ENCODE measurements around the gene ELMO1. TPM values are rescaled to one million over a fixed set of nuclear protein-coding genes. Genes with fewer than 3 reads are reported as not detected.

ELMO1 gene
- total and polyA plus RNA-seq, 10 of the 15 experiments (the other 5 are each of a cell fraction or from before 2014, with no cell fraction given), result 22.6 to 85.9 (median 56.6) TPM

DNA sequence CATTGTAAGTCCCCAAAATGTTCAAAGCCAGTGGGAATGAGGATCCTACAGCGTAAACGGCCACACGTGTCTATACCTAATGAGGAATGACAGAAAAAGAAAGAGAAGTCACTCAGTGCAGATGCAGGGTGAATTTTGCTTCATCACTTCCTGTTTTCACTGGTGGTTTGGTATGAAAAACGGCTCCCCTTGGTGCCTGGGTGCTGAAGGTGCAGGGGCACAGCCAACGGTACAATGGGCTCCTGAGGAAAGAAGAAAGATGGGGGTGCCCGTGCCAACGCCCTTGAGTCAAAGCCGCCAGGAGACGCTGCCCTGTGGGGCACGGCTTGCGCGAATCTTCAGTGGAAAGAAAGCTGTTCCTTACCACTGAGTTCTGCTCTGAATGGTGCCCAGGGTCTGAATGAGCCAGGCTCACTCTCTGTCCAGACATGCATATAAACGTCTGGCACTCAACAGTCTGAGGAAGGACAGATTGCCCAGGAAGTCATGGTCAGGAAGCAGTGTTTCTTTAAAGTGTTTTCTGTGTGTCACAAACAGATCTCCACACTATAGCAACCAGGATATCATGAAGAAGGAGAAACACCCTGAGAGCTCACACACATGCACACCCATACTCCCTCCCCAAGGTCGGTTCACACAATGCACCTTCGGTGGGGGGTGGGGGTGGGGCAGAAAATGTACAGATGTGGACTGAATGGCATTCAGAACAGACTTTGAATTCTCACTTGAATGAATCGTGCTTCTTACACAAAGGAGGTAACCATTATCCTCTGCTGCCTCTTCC is 105.8 kb downstream of the ELMO1 start (continued):
- peak; percentile 76 to 79 for TF ChIP-seq BHLHE40 (IDR thresholded peaks at IDR 0.05; ENCODE audit: borderline replicate concordance in 1 of 2, low read depth in 2 of 2, low read length in 1 of 2)
- TF ChIP-seq RAD21 (IDR thresholded peaks at IDR 0.05; ENCODE audit: insufficient read depth, low read depth, low read length), result peak; percentile 57
- peak; percentile 74 for TF ChIP-seq DPF2 (IDR thresholded peaks at IDR 0.05)
- 0 out of 2 replicates have a peak, but pooled peaks have one; percentile 36 for TF ChIP-seq RAD51 (IDR thresholded peaks at IDR 0.05)
- no peak for TF ChIP-seq KDM1A (IDR thresholded peaks at IDR 0.05; ENCODE audit: borderline replicate concordance)
- TF ChIP-seq SUZ12 (IDR thresholded peaks at IDR 0.05; ENCODE audit: unreplicated experiment), result no peak
- TF ChIP-seq, protein P1, sequence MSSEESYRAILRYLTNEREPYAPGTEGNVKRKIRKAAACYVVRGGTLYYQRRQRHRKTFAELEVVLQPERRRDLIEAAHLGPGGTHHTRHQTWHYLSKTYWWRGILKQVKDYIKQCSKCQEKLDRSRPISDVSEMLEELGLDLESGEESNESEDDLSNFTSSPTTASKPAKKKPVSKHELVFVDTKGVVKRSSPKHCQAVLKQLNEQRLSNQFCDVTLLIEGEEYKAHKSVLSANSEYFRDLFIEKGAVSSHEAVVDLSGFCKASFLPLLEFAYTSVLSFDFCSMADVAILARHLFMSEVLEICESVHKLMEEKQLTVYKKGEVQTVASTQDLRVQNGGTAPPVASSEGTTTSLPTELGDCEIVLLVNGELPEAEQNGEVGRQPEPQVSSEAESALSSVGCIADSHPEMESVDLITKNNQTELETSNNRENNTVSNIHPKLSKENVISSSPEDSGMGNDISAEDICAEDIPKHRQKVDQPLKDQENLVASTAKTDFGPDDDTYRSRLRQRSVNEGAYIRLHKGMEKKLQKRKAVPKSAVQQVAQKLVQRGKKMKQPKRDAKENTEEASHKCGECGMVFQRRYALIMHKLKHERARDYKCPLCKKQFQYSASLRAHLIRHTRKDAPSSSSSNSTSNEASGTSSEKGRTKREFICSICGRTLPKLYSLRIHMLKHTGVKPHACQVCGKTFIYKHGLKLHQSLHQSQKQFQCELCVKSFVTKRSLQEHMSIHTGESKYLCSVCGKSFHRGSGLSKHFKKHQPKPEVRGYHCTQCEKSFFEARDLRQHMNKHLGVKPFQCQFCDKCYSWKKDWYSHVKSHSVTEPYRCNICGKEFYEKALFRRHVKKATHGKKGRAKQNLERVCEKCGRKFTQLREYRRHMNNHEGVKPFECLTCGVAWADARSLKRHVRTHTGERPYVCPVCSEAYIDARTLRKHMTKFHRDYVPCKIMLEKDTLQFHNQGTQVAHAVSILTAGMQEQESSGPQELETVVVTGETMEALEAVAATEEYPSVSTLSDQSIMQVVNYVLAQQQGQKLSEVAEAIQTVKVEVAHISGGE (CRISPR knock-in tag; IDR thresholded peaks at IDR 0.05), result no peak
- TF ChIP-seq EGR1 (IDR thresholded peaks at IDR 0.05; ENCODE audit: borderline replicate concordance in 1 of 2, low read depth in 2 of 2, low read length in 2 of 2), result no peak
- no peak for TF ChIP-seq ZNF207 (IDR thresholded peaks at IDR 0.05; ENCODE audit: borderline replicate concordance)
- TF ChIP-seq BACH1 (IDR thresholded peaks at IDR 0.05; ENCODE audit: borderline replicate concordance), result peak; percentile 62
- no peak for TF ChIP-seq HDAC2 (IDR thresholded peaks at IDR 0.05)
- no peak for TF ChIP-seq SP1 (IDR thresholded peaks at IDR 0.05; ENCODE audit: low read depth, low read length)
- TF ChIP-seq BCL11A (IDR thresholded peaks at IDR 0.05; ENCODE audit: low read depth, low read length), result no peak
- no peak for TF ChIP-seq STAT1 (conservative IDR thresholded peaks at IDR 0.05)
- TF ChIP-seq, protein P2, sequence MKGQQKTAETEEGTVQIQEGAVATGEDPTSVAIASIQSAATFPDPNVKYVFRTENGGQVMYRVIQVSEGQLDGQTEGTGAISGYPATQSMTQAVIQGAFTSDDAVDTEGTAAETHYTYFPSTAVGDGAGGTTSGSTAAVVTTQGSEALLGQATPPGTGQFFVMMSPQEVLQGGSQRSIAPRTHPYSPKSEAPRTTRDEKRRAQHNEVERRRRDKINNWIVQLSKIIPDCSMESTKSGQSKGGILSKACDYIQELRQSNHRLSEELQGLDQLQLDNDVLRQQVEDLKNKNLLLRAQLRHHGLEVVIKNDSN (IDR thresholded peaks at IDR 0.05; ENCODE audit: borderline replicate concordance, extremely low read length, insufficient read depth, low read depth, low read length), result no peak
- TF ChIP-seq CBFB (IDR thresholded peaks at IDR 0.05; ENCODE audit: low read depth), result 0 out of 2 replicates have a peak, but pooled peaks have one; percentile 50
- TF ChIP-seq MEF2A (IDR thresholded peaks at IDR 0.05; ENCODE audit: insufficient read depth, low read depth, low read length), result 0 out of 2 replicates have a peak, but pooled peaks have one; percentile 10
- TF ChIP-seq, protein P3, sequence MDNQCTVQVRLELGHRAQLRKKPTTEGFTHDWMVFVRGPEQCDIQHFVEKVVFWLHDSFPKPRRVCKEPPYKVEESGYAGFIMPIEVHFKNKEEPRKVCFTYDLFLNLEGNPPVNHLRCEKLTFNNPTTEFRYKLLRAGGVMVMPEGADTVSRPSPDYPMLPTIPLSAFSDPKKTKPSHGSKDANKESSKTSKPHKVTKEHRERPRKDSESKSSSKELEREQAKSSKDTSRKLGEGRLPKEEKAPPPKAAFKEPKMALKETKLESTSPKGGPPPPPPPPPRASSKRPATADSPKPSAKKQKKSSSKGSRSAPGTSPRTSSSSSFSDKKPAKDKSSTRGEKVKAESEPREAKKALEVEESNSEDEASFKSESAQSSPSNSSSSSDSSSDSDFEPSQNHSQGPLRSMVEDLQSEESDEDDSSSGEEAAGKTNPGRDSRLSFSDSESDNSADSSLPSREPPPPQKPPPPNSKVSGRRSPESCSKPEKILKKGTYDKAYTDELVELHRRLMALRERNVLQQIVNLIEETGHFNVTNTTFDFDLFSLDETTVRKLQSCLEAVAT (IDR thresholded peaks at IDR 0.05), result peak; percentile 15; the same call in 1 of the 2 replicates
- no peak for TF ChIP-seq EZH2 (IDR thresholded peaks at IDR 0.05; ENCODE audit: borderline replicate concordance, control insufficient read depth, low read depth, low read length)
- TF ChIP-seq YBX1 (IDR thresholded peaks at IDR 0.05), result no peak
- TF ChIP-seq, protein P4, sequence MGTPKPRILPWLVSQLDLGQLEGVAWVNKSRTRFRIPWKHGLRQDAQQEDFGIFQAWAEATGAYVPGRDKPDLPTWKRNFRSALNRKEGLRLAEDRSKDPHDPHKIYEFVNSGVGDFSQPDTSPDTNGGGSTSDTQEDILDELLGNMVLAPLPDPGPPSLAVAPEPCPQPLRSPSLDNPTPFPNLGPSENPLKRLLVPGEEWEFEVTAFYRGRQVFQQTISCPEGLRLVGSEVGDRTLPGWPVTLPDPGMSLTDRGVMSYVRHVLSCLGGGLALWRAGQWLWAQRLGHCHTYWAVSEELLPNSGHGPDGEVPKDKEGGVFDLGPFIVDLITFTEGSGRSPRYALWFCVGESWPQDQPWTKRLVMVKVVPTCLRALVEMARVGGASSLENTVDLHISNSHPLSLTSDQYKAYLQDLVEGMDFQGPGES (IDR thresholded peaks at IDR 0.05), result no peak
- TF ChIP-seq CHD1 (IDR thresholded peaks at IDR 0.05; ENCODE audit: low read depth, low read length), result no peak
- peak; percentile 18; the same call in 1 of the 2 replicates for TF ChIP-seq PAX5 (IDR thresholded peaks at IDR 0.05; ENCODE audit: borderline replicate concordance, low read depth, low read length)

All from GM12878 (cell line).